Head of caudate nucleus (tissue), 42 donors: ENCODE results near the gene TMEM163.
"Not testable (repeated sequence)": the region's sequence is repeated elsewhere in the genome, so short reads cannot be mapped to it uniquely, and the experiment has no call there.

Experiments used
- DNase-seq, 42 donors: peaks; one replicate each; pipeline versions ENCODE4 v3.0.0 to v3.0.0-alpha.2; 2020 to 2021; ENCODE audit warnings: mixed read lengths in 7 of 42
- intact Hi-C: fragments of 100-400 bp; cut with DNase I; formaldehyde crosslinking; loops from one replicate; pipeline ENCODE4 v1.15.0; 2022

Gene TMEM163

DNA sequence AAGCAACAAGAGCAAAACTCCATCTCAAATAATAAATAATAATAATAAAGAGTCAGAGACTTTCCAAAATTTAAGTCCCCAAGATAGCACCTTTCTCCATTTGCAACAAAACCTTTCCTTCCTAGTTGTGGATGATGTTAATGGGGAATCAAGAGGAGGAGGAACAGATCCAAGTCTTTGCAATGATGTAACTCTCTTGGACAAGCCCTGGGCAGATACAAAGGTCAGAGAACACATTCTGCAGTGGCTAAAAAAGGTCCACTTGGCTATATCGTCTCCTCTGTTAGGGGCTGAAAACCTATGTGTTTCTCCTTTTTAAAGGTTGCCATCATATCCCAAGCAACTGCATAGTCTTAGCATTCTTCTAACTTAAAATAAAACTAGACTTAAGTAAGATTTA is 151.1 kb downstream of the TMEM163 start:
- intact Hi-C loops: no loop called here
- no peak for DNase-seq

DNA sequence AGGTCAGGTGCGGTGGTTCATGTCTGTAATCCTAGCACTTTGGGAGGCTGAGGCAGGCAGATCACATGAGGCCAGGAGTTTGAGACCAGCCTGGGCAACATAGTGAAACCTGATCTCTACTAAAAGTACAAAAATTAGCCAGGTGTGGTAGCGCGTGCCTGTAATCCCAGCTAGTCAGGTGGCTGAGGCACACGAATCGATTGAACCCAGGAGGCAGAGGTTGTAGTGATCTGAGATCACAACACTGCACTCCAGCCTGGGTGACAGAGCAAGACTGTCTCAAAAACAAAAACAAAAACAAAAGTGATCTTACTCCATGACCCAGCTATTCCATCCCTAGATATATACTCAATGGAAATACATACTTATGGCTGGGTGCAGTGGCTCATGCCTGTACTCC is 153.8 kb downstream of the TMEM163 start:
- DNase-seq, intact Hi-C loops: not testable (repeated sequence)

GRCh38 chr2:134564549-134564948 is 154.3 kb downstream of the TMEM163 start:
- intact Hi-C loops: no loop called here
- DNase-seq: no peak

DNA sequence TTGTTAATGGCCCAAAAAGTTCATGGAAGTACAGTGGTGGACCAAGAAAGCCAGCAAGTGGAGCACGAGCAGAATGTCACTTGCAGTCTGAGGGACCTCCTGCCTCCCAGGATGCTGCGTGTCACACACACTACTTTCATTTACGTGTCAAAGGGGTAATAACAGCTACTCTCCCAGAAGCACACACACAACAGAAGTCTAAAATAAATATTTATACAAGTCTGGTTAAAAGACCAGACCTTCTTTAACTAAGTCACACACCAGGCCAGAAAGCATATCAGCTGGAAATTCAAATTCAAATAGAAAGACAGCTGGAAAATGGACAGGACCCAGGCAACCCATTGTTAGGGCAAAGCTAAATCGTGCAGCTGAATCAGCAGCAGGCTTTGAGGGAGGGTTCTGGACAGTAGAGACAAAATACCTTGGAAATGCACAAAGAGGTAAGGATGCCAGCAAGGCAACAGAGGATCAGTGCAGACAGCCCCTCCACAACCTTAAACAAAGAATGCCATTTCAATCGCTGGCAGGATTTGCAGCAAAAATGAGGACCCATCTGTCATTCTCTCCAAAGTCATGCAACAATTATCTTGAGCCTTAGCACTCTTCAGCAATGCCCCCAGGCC is 160.5 kb downstream of the TMEM163 start:
- intact Hi-C loops: no loop called here

DNA sequence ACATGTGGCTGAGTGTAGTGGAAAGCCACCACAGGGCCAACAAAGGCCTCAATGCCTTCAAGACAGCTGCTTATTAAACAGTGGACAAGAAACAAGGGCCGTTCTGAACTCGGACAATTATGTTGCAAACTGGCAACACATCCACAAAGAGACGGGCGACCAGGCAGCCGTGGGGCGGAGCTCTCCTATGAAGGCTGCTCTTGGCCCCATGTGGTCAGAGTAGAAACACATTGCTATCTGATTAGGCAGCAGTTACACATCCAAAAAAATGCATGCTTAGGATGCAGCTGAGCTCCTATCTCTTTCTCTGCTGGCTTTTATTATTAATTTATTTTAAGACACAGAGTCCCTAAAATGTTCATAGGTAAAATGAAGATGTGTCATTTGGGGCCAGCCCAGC is 163.4 kb downstream of the TMEM163 start:
- DNase-seq: no peak
- intact Hi-C loops: no loop called here

More for the DNA sequence above, 160.5 kb downstream of the TMEM163 start:
- no peak for DNase-seq

- no peak for DNase-seq
- intact Hi-C loops: no loop called here
These were observed 165.1 kb downstream of the TMEM163 start for GRCh38 chr2:134553657-134554056.

DNA sequence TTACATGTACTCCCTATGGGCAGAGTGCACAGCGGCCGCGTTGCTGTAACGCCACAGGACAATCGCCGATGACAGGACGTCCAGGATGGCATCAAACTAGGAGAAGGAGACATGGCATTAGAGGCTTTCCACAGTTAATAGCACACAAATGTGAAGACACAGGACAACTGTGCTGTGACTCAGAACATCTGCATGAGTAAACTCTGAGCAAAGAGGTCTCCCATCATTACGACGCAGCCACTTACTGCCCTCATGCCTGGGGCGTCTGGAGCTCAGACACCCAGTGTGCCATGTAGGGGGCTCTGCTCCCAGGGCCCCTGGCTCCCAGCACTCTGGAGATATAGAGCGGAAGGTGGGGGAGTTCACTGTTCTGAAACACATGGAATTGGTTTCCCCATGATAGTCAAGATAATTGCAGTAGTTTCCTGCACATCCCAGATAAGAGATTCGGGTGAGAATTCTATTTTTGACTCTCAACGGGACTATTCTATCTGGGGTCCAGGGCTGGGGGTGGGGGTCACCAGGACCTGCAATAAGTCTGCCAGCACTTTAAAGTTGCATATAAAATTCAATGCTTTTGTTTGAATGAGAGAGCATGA is 168.1 kb downstream of the TMEM163 start:
- intact Hi-C loops: no loop called here
- DNase-seq: no peak

DNA sequence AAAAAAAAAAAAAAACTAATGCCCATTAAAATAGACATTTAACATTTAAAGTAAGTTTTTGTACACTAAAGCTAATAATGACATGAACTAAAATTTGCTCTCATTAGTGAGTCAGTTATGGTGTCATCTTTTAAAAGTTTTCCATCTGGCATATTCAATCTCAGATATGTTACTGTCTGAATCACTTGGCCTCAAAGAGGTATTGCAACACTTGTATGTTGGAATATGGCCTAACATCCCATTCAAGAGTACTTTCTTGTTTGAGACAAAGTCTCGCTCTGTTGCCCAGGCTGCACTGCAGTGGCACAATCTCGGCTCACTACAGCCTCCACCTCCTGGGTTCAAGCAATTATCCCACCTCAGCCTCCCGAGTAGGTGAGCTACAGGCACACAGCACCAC is 169.7 kb downstream of the TMEM163 start:
- intact Hi-C loops: no loop called here
- DNase-seq: no peak

DNA sequence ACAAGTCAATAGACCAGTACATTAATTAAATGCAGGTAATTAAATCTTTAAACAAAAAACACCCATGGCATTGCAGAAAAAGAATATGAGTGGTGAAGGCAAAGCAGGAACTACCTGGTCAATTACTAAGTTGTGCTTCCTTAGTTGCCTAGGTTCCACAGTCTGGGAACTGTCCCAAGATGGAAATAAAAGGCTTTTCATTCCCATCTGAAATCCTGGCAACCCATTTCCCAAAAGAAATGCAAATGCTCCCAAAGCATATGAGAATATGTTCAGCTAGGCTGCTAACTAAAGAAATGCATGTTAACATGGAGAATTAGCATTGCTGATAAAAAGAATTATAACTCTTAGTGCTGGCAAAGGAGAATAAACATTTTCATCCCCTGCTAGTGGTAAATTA is 177.8 kb downstream of the TMEM163 start:
- intact Hi-C loops: no loop called here
- peak in 2 of 42 donors; percentile 21 to 43 for DNase-seq

GRCh38 chr2:134539981-134540380 is 178.8 kb downstream of the TMEM163 start:
- intact Hi-C loops: no loop called here
- peak in 17 of 42 donors; percentile 2 to 43 (median 17) for DNase-seq

GRCh38 chr2:134537702-134538101 is 181.1 kb downstream of the TMEM163 start:
- no peak for DNase-seq
- intact Hi-C loops: no loop called here

GRCh38 chr2:134537121-134537520 is 181.7 kb downstream of the TMEM163 start:
- intact Hi-C loops: no loop called here
- no peak for DNase-seq

DNA sequence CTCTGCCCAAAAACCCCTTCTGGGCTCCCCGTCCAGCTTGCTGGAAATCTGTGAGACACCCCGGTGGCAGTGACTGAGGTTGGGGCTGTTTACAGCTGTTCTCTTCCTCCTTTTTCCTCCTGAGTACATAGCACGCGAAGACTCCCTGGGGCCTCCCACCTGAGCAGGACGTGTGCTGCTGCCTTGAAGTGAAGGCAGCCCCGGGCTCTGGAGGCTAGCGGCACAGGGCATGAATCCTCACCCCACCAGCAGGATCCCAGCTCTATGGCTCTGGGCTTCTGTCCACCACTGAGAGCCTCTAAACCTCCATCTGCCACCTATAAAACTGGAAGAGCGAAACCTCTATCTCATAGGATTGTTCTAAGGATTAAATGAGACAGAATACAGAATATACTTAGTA is 182.5 kb downstream of the TMEM163 start:
- intact Hi-C loops: no loop called here
- DNase-seq: no peak

GRCh38 chr2:134532537-134532936 is 186.3 kb downstream of the TMEM163 start:
- intact Hi-C loops: no loop called here
- DNase-seq: no peak

DNA sequence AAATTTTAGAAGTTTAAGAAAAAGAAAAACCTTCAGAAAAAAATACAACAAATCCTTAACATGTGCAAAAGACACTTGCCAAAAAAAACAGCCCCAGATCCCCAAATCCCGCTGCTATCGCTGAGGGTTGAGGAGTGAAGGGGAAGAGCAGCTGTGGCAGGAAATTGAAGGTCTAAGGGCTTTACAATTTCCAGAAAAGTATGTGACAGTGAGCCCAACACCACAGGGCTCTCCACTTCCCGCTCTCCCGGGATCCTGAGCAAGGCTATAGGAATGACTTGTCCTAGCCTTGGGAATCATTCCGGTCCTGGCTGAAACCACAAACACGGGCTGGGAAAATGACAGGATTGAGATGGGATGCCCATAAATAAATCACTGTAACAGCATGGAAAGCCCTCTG is 191.4 kb downstream of the TMEM163 start:
- intact Hi-C loops: no loop called here
- no peak for DNase-seq

DNA sequence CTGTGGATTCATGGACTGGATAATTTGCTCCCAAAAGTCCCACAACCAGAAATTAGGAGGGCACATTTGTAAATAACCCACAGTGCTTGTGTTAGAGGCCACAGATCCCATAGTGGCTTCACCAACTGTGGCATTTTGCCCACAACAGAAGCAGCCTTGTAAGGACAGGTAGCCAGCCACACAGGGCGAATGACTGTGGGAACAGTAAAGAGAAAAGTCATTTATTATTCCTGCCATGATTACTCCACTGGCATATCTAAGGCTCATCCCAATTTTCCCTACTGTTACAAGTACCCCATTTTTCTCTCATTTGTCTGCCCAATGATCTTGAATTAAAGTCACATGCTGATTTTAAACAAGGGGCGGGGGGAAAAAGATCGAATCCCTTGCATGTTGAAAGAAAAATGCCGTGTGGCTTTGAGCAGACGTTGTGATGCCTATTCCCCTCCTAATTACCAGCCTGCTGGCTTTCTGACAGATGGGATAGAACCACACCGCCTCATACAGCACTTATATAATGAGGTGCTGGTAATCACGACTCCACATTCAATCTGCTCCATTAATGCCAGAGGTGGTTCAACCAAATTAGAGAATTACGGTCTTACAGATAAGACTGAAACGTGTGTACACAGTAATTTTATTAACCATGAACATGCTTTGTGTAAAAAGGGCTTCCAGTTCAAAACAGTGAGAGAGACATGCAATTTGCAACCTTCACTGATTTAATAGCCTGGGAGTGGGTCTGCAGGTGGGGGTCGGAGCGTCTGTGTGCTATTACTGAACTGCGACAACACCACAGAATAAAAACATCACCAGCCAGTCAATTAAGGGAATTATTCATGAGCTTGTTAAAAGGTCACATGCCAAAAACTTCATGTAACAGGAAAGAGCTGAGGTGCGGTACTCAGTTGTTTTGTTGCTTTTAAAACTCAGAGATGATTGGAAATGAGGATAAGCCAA is 196.0 kb downstream of the TMEM163 start:
- intact Hi-C loops: no loop called here
- no peak for DNase-seq

GRCh38 chr2:134518101-134518500 is 200.7 kb downstream of the TMEM163 start:
- DNase-seq: no peak
- intact Hi-C loops: no loop called here

GRCh38 chr2:134515137-134515536 is 203.7 kb downstream of the TMEM163 start:
- DNase-seq: no peak
- intact Hi-C loops: no loop called here

DNA sequence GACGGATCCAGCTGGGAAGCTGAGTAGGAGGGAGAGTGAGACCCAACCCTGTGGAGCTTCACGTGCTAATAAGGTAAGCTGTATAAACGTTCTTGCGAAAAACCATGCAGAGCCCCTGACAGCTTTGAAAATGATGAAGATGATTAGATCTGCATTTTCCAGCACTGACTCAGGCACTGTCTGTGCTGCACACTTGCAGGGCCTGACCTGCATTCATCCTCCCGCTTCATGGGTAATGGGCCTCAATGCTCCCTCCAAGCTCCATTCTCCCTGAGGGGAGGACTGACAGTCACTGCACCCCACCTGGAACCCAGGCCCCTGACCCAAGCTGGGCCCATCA is 205.4 kb downstream of the TMEM163 start:
- intact Hi-C loops: no loop called here

DNA sequence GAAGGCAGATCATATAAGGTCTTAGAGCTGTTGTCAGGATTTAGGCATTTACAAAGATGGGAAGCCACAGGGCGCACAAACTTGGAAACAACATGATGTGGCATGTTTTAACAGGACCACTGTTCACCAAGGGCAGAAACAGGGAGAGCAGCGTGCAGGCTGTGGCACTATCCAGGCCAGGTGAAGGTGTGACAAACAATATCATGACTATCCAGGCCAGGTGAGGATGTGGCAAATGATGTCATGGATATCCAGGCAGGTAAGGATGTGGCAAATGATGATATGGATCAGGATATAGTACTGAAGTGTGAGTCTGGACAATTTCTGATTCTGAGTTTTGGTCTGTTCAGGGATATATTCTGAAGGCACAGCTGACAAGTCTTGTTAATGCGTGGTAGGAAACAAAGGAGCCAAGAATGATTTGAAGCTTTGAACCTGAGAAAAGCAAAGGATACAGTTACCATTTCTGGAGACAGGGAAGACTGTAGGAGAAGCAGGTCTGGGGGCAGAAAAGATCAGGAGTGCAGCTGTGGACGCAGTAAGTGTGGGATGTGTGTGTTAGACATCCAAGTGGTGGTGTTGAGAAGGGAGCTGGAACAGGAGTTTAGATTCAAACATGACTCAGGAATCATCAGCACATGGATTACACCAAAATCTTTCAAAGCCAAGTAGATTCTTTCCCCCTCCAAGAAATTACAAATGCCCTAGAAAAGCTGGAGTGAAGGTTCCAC is 205.9 kb downstream of the TMEM163 start:
- no peak for DNase-seq

More for the DNA sequence above, 205.4 kb downstream of the TMEM163 start:
- no peak for DNase-seq

More for the DNA sequence above, 205.9 kb downstream of the TMEM163 start:
- intact Hi-C loops: no loop called here
